ENCODE data around the gene SMAP1. TPM values are rescaled to one million over a fixed set of nuclear protein-coding genes. Genes with fewer than 3 reads are reported as not detected.

Gene SMAP1
- total and polyA plus RNA-seq, 9 of the 15 experiments (the other 6 are each of a cell fraction or from before 2014, with no cell fraction given) = 11.4 to 26.4 (median 15.5) TPM

- Histone ChIP-seq H2AFZ (ENCODE audit: low read depth, low read length) (no peak overlapping the region), H3K9ac (ENCODE audit: insufficient read depth in 1 of 2, low read depth in 2 of 2, low read length in 2 of 2) (no peak overlapping the region), H3K9me1 (ENCODE audit: control insufficient read depth, insufficient read depth, low read length) (no peaks in the 10 kb centered on the region), H3K4me2 (ENCODE audit: insufficient read depth, low read length) (no peak overlapping the region), H3K79me2 (ENCODE audit: control insufficient read depth, insufficient read depth, low read length) (no peaks in the 10 kb centered on the region), H4K20me1 (replicated peaks; ENCODE audit: control insufficient read depth, insufficient read depth, low read length) (no peaks in the 10 kb centered on the region), H3K9me3 (replicated peaks; ENCODE audit: control insufficient read depth, insufficient read depth, low read depth, low read length) (no peaks in the 10 kb centered on the region), H3K27me3 (ENCODE audit: control insufficient read depth in 2 of 2, insufficient read depth in 2 of 2, low read length in 2 of 2) (no peaks in the 10 kb centered on the region), H3K27ac (ENCODE audit: extremely low read depth, low read depth, low read length) (no peak overlapping the region), H3K4me1 (replicated peaks in 1 of 2; ENCODE audit: control insufficient read depth in 2 of 2, insufficient read depth in 2 of 2, low read length in 2 of 2) (no peaks in the 10 kb centered on the region), H3K36me3 (ENCODE audit: control insufficient read depth, insufficient read depth, low read length) (no peaks in the 10 kb centered on the region), H3K4me3 (no peak overlapping the region)
- FAIRE-seq = no peak
- ATAC-seq = no peak
- TF ChIP-seq SNRNP70 (optimal IDR thresholded peaks at IDR 0.05; ENCODE audit: low read depth, low read length) = no peak
- TF ChIP-seq NCOA4 (IDR thresholded peaks at IDR 0.05; ENCODE audit: partially characterized antibody) = no peak
- TF ChIP-seq TAF7 (tag; IDR thresholded peaks at IDR 0.05) = no peak
- no peak for TF ChIP-seq ZC3H4 (CRISPR knock-in tag; IDR thresholded peaks at IDR 0.05; ENCODE audit: borderline replicate concordance)
- no peak for TF ChIP-seq ZNF431 (CRISPR knock-in tag; IDR thresholded peaks at IDR 0.05)
- TF ChIP-seq HNRNPUL1 (IDR thresholded peaks at IDR 0.05; ENCODE audit: low read length) = no peak
- no peak for TF ChIP-seq IFI16 (CRISPR knock-in tag; IDR thresholded peaks at IDR 0.05)
- no peak for TF ChIP-seq U2AF2 (optimal IDR thresholded peaks at IDR 0.05; ENCODE audit: low read depth, low read length)
- no peak for TF ChIP-seq SREBF1 (IDR thresholded peaks at IDR 0.05; ENCODE audit: borderline replicate concordance, low read depth, low read length)
- no peak for TF ChIP-seq SMC3 (conservative IDR thresholded peaks at IDR 0.05; ENCODE audit: insufficient read depth, low read depth, low read length)
- TF ChIP-seq NR2C1 (IDR thresholded peaks at IDR 0.05) = no peak
- no peak for TF ChIP-seq NR2C1 (tag; IDR thresholded peaks at IDR 0.05)
- no peak for TF ChIP-seq ZNF395 (CRISPR knock-in tag; IDR thresholded peaks at IDR 0.05)
- no peak for TF ChIP-seq RNF219 (CRISPR knock-in tag; IDR thresholded peaks at IDR 0.05)
- TF ChIP-seq, protein P1, sequence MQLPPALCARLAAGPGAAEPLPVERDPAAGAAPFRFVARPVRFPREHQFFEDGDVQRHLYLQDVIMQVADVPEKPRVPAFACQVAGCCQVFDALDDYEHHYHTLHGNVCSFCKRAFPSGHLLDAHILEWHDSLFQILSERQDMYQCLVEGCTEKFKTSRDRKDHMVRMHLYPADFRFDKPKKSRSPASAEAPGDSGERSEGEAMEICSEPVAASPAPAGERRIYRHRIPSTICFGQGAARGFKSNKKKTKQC (CRISPR knock-in tag; IDR thresholded peaks at IDR 0.05) = no peak
- TF ChIP-seq NELFE (IDR thresholded peaks at IDR 0.05; ENCODE audit: insufficient read depth, insufficient read length) = no peak
- TF ChIP-seq GABPB2 (CRISPR knock-in tag; conservative IDR thresholded peaks at IDR 0.05) = no peak
- TF ChIP-seq POLR2A (conservative IDR thresholded peaks at IDR 0.05) = no peak
- TF ChIP-seq RHOXF2B (CRISPR knock-in tag; conservative IDR thresholded peaks at IDR 0.05) = no peak
- in situ Hi-C loops (cut with MboI) = no loop called here
- 56% methylated on average over 4 of the region's 4 CpGs for WGBS (ENCODE audit: insufficient coverage, low coverage, missing lambda C conversion rate)
- no peak for DNase-seq (ENCODE audit: extremely low read depth in 1 of 4, low spot score in 3 of 4)
- ChIA-PET CTCF (ENCODE audit: low intra/inter-chr PET ratio) (no interaction called here), POLR2A (no interaction called here)
- no TSS peak for BruUV-seq (replicated peaks)
- intact Hi-C loops (cut with micrococcal nuclease) = no loop called here
Observed at GRCh38 chr6:70763754-70764510, 96.2 kb downstream of the SMAP1 start.

Measured in K562 (cell line).